HepG2 (cell line): ENCODE results near the gene XAF1. TPM values are rescaled to one million over a fixed set of nuclear protein-coding genes. Genes with fewer than 3 reads are reported as not detected.

Experiments
- ATAC-seq: fragments of 200-7000 bp; cut with Tn5 transposase; 3 replicates; pipeline ENCODE4 v1.9.1; 2020; ENCODE audit warnings: mild to moderate bottlenecking, moderate library complexity
- BruUV-seq: library from RNA; stranded (reverse); fragments of 400-500 nt; replicated peaks from 2 replicates; lab custom pipeline; 2021; lab: Mats Ljungman, UMichigan
- CTCF ChIA-PET: fragments of 300-600 bp; formaldehyde crosslinking; extraction: SDS; loops from one replicate; lab custom pipeline; 2021; ENCODE audit warnings: low total read pairs, inconsistent platforms, low intra/inter-chr PET ratio; lab: Yijun Ruan, JAX
- POLR2A ChIA-PET: fragments of 350-600 bp; sonication (Branson Sonifier 250); formaldehyde crosslinking; loops from one replicate; lab custom pipeline; 2020; ENCODE audit warnings: antibody characterized with exemption, inconsistent platforms; lab: Yijun Ruan, JAX
- DNase-seq: peaks from one replicate; pipeline ENCODE4 v3.0.0-alpha.2; 2015; ENCODE audit warnings: low spot score
- FAIRE-seq: peaks from 3 replicates; lab custom pipeline; 2011; peaks lifted over from hg19 to GRCh38; lab: Jason Lieb, UNC
- H2AFZ ChIP-seq: one replicate; pipeline ENCODE4 v1.6.1; 2011; ENCODE audit warnings: low read length, inconsistent platforms
- H3K27ac ChIP-seq: fragments of 300-600 bp; 3 replicates; pipeline ENCODE4 v1.8.0; 2011; ENCODE audit warnings: mixed run types, mild to moderate bottlenecking, mixed read lengths, low read length, inconsistent platforms; ENCODE audit not compliant: insufficient read depth; ENCODE audit errors: extremely low read length
- H3K27me3 ChIP-seq, 2 experiments: fragments of 200-600 bp in 1 of 2; 2 replicates in 1 of 2; 3 replicates in 1 of 2; pipeline versions ENCODE4 v1.6.0 to v1.8.0; 2011; ENCODE audit warnings: low read length in 2 of 2, mild to moderate bottlenecking in 2 of 2, moderate library complexity in 2 of 2, inconsistent platforms in 1 of 2; ENCODE audit not compliant: insufficient read depth in 2 of 2, control insufficient read depth in 1 of 2
- H3K36me3 ChIP-seq, 2 experiments: fragments of 200-600 bp in 1 of 2; replicated peaks in 1 of 2; 2 replicates in 1 of 2; 3 replicates in 1 of 2; pipeline versions ENCODE4 v1.5.1 to v1.8.0; 2011; ENCODE audit warnings: low read length in 2 of 2, inconsistent platforms in 1 of 2; ENCODE audit not compliant: insufficient read depth in 2 of 2, control insufficient read depth in 1 of 2
- H3K4me1 ChIP-seq: 2 replicates; pipeline ENCODE4 v1.5.1; 2012; ENCODE audit warnings: low read length, inconsistent platforms; ENCODE audit not compliant: insufficient read depth
- H3K4me2 ChIP-seq: 2 replicates; pipeline ENCODE4 v1.6.0; 2011; ENCODE audit warnings: low read depth, low read length, inconsistent platforms
- H3K4me3 ChIP-seq, 3 experiments: fragments of 200-600 bp in 1 of 3; sonication (generic), shearing (Covaris generic) in 1 of 3; replicated peaks in 1 of 3; 2 replicates each; pipeline ENCODE4 v1.5.1; 2011 to 2016; ENCODE audit warnings: low read length in 3 of 3, inconsistent platforms in 2 of 3, low read depth in 2 of 3, mild to moderate bottlenecking in 2 of 3, control low read depth in 1 of 3, mixed read lengths in 1 of 3; ENCODE audit not compliant: insufficient read depth in 1 of 3
- H3K79me2 ChIP-seq: one replicate; pipeline ENCODE4 v1.6.1; 2011; ENCODE audit warnings: low read length, inconsistent platforms; ENCODE audit not compliant: insufficient read depth
- H3K9ac ChIP-seq: 2 replicates; pipeline ENCODE4 v1.6.0; 2011; ENCODE audit warnings: mild to moderate bottlenecking, low read depth, low read length, inconsistent platforms; ENCODE audit not compliant: insufficient read depth
- H3K9me3 ChIP-seq: 2 replicates; pipeline ENCODE4 v1.5.1; 2012; ENCODE audit warnings: mild to moderate bottlenecking, low read length
- H4K20me1 ChIP-seq: 2 replicates; pipeline ENCODE4 v1.6.0; 2011; ENCODE audit warnings: inconsistent platforms, mild to moderate bottlenecking, low read length, moderate library complexity; ENCODE audit not compliant: insufficient read depth
- AGO1 ChIP-seq: fragments of 200-400 bp; formaldehyde crosslinking; IDR thresholded peaks from 2 replicates; pipeline ENCODE4 v1.6.1; 2017; ENCODE audit warnings: mild to moderate bottlenecking, low read depth, low read length, moderate library complexity; ENCODE audit not compliant: poor library complexity, severe bottlenecking
- ARID5B ChIP-seq: IDR thresholded peaks from 2 replicates; pipeline ENCODE4 v1.4.0; 2020; ENCODE audit warnings: mild to moderate bottlenecking, missing genetic modification reagents
- CREM ChIP-seq, 2 experiments: sonication (generic) in 1 of 2; formaldehyde crosslinking in 1 of 2; IDR thresholded peaks; 2 replicates each; pipeline versions ENCODE4 v1.4.0 to v1.6.1; 2016 to 2020; ENCODE audit warnings: antibody characterized with exemption in 1 of 2, mild to moderate bottlenecking in 1 of 2, missing genetic modification reagents in 1 of 2
- DPF2 ChIP-seq: sonication (generic); formaldehyde crosslinking; IDR thresholded peaks from 2 replicates; pipeline ENCODE4 v1.4.0; 2020; ENCODE audit warnings: mild to moderate bottlenecking, low read depth, missing genetic modification reagents, borderline replicate concordance
- EED ChIP-seq: sonication (generic); formaldehyde crosslinking; IDR thresholded peaks from 2 replicates; pipeline ENCODE4 v1.5.0; 2020; ENCODE audit warnings: mild to moderate bottlenecking, missing genetic modification reagents
- FOXA1 ChIP-seq, 2 experiments: fragments of 450-650 bp in 1 of 2; sonication (generic) in 1 of 2; formaldehyde crosslinking in 1 of 2; IDR thresholded peaks; 2 replicates each; pipeline versions ENCODE4 v1.4.0 to v1.6.1; 2016 to 2020; ENCODE audit warnings: missing genetic modification reagents in 1 of 2
- FOXP4 ChIP-seq: sonication (generic); formaldehyde crosslinking; IDR thresholded peaks from 2 replicates; pipeline ENCODE4 v1.4.0; 2020; ENCODE audit warnings: missing genetic modification reagents
- GFI1 ChIP-seq: sonication (generic); formaldehyde crosslinking; IDR thresholded peaks from 2 replicates; pipeline ENCODE4 v1.5.0; 2020; ENCODE audit warnings: missing genetic modification reagents, mild to moderate bottlenecking, borderline replicate concordance
- NCOR1 ChIP-seq: fragments of 200-600 bp; sonication (generic); IDR thresholded peaks from 2 replicates; pipeline ENCODE4 v1.7.0; 2017; ENCODE audit warnings: antibody characterized with exemption, low read length, borderline replicate concordance
- NFYB ChIP-seq: sonication (generic); formaldehyde crosslinking; IDR thresholded peaks from 2 replicates; pipeline ENCODE4 v1.4.0; 2020; ENCODE audit warnings: missing genetic modification reagents
- PCBP1 ChIP-seq: fragments of 200-400 bp; formaldehyde crosslinking; IDR thresholded peaks from 2 replicates; pipeline ENCODE4 v1.6.1; 2017; ENCODE audit warnings: mild to moderate bottlenecking, low read depth, low read length, borderline replicate concordance
- SIX1 ChIP-seq: sonication (generic); formaldehyde crosslinking; IDR thresholded peaks from 2 replicates; pipeline ENCODE4 v1.4.0; 2020; ENCODE audit warnings: missing genetic modification reagents, borderline replicate concordance
- ZBTB1 ChIP-seq: sonication (generic); formaldehyde crosslinking; IDR thresholded peaks from 2 replicates; pipeline ENCODE4 v1.4.0; 2020; ENCODE audit warnings: missing genetic modification reagents, borderline replicate concordance
- ZFX ChIP-seq: sonication (generic); formaldehyde crosslinking; IDR thresholded peaks from 2 replicates; pipeline ENCODE4 v1.4.0; 2020; ENCODE audit warnings: mild to moderate bottlenecking, low read depth, missing genetic modification reagents, moderate library complexity
- ZNF3 ChIP-seq: IDR thresholded peaks from 2 replicates; pipeline ENCODE4 v1.7.0; 2017; ENCODE audit warnings: inconsistent platforms
- ZNF775 ChIP-seq: sonication (generic); formaldehyde crosslinking; IDR thresholded peaks from 2 replicates; pipeline ENCODE4 v1.4.0; 2020; ENCODE audit warnings: missing genetic modification reagents, mild to moderate bottlenecking, moderate library complexity, borderline replicate concordance
- ZNF782 ChIP-seq: sonication (generic); formaldehyde crosslinking; IDR thresholded peaks from 2 replicates; pipeline ENCODE4 v1.4.0; 2020; ENCODE audit warnings: missing genetic modification reagents, mild to moderate bottlenecking, borderline replicate concordance
- WGBS: methylation state at CpG from one replicate; pipeline ENCODE4 v1.1.6; 2017; ENCODE audit warnings: low lambda C conversion rate; 5-methylcytosine and 5-hydroxymethylcytosine counted together
- in situ Hi-C: cut with HindIII; loops from 2 replicates; pipeline ENCODE4 v1.10.0; 2017; ENCODE audit warnings: low pct_unique_long_range_greater_than_20kb; ENCODE audit not compliant: extremely low pct_ligation_motif_present
- intact Hi-C: fragments of 100-400 bp; cut with micrococcal nuclease; formaldehyde crosslinking; loops from one replicate; pipeline ENCODE4 v1.10.0; 2022; ENCODE audit not compliant: unreplicated experiment
- polyA plus RNA-seq, 8 experiments: library from polyadenylated mRNA; depleted of rRNA in 3 of 8; stranded (reverse) in 7 of 8; unstranded in 1 of 8; fragments of >200 nt; fragmentation: Illumina TruSeq in 4 of 8; extraction: Trizol in 4 of 8; gene quantifications; 2 replicates each; pipeline versions ENCODE4 v1.2.1 to v1.2.3, GENCODE V29; 2011 to 2016; ENCODE audit warnings: low read depth in 4 of 8, missing spikeins in 1 of 8, mixed read lengths in 1 of 8; ENCODE audit not compliant: insufficient read depth in 1 of 8
- total RNA-seq, 5 experiments: library from RNA; depleted of rRNA; stranded (reverse); fragments of >200 nt; fragmentation: Illumina TruSeq; extraction: Trizol; gene quantifications; 2 replicates each; pipeline ENCODE4 v1.2.3, GENCODE V29; 2016; ENCODE audit warnings: low read depth in 1 of 5

The XAF1 gene
- total and polyA plus RNA-seq, 2 of the 13 experiments (the other 11 are each of a cell fraction or from before 2014, with no cell fraction given) = 1.2 to 2.4 TPM

GRCh38 chr17:6752068-6752909, 3.6 kb upstream of the XAF1 start:
- Histone ChIP-seq H3K9me3 (no peaks in the 10 kb centered on the region), H3K4me2 (peak overlapping the region; percentile 62), H3K27me3 (no peaks in the 10 kb centered on the region), H3K36me3 (no peaks in the 10 kb centered on the region), H3K79me2 (no peaks in the 10 kb centered on the region), H3K9ac (peak overlapping the region; percentile 21; the same call in 1 of the 2 replicates), H3K4me3 (0 out of 6 replicates have a peak overlapping the region, but pooled peaks of 1 of the 3 experiments have one; percentile 10), H4K20me1 (no peaks in the 10 kb centered on the region), H3K27ac (peak overlapping the region; percentile 80), H3K4me1 (peaks cover 48% of the 10 kb centered on the region), H2AFZ (peak overlapping the region; percentile 75)
- POLR2A ChIA-PET = interaction anchor here (1.0 to 1.6 kb wide), 5 partner anchors 39 to 52 kb away, joined by 3 to 6 read pairs (median 4); partner anchors contain the start of gene SLC13A5
- BruUV-seq = no TSS peak
- intact Hi-C loops = no loop called here
- ATAC-seq (peak; percentile 90), FAIRE-seq (peak; percentile 70), DNase-seq (peak; percentile 81)
- CTCF ChIA-PET = no interaction called here
- 26% methylated on average over 7 of the region's 7 CpGs for WGBS
- in situ Hi-C loops = no loop called here
- TF ChIP-seq PCBP1 (no peak), DPF2 (CRISPR knock-in tag) (peak; percentile 56; the same call in 1 of the 2 replicates), FOXP4 (CRISPR knock-in tag) (0 out of 2 replicates have a peak, but pooled peaks have one; percentile 36), ZFX (CRISPR knock-in tag) (peak; percentile 57), SIX1 (CRISPR knock-in tag) (0 out of 2 replicates have a peak, but pooled peaks have one; percentile 17), ZBTB1 (CRISPR knock-in tag) (no peak), NFYB (CRISPR knock-in tag) (peak; percentile 43), ZNF775 (CRISPR knock-in tag) (no peak), EED (CRISPR knock-in tag) (no peak), ZNF3 (peak; percentile 73; the same call in 1 of the 2 replicates), AGO1 (no peak), CREM (IDR thresholded peaks at IDR 0.05) (0 out of 2 replicates have a peak, but pooled peaks have one; percentile 19), CREM (CRISPR knock-in tag; IDR thresholded peaks at IDR 0.05) (no peak), ARID5B (peak; percentile 56), GFI1 (CRISPR knock-in tag) (peak; percentile 15; the same call in 1 of the 2 replicates), NCOR1 (peak; percentile 31; the same call in 1 of the 2 replicates), ZNF782 (CRISPR knock-in tag) (no peak), FOXA1 (IDR thresholded peaks at IDR 0.05) (no peak), FOXA1 (CRISPR knock-in tag; IDR thresholded peaks at IDR 0.05) (peak; percentile 74)
